Fibroblast of upper back skin (primary cell): ENCODE results near the gene PLEKHA8.

ENCODE experiments used
- DNase-seq: peaks from one replicate; pipeline ENCODE4 v3.0.0-alpha.2; 2013

Gene PLEKHA8

GRCh38 chr7:30026229-30027064, 1.8 kb upstream of the PLEKHA8 start, which contains the start of gene FKBP14:
Gene FKBP14 (minus strand): TSS chr7:30026702. CDS start chr7:30026508, 194 bp downstream.
- DNase-seq = peak; percentile 100

GRCh38 chr7:30027065-30027456, 1.2 kb upstream of the PLEKHA8 start:
- peak; percentile 50 for DNase-seq

DNA sequence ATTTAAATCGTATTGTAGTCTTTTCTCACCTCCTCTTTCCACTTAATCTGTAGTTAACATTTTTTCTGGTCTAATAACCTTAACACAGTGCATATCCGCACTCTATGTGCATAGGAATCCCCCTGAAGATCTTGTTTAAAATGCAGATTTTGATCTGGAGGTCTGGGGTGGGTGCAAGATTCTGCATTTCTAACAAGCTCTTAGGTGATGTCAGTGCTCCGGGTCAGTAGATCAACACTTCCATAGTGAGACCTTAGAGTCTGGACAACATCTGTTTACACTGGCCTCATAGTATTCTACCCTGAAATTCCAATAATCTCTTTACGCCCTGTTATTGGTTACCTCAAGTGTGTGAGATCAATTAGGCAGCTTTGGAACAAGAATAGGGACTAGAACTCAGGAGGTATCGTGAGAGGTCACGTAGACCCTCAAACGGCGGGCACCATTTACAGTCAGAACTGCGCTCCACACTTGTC, 434 bp upstream of the PLEKHA8 start:
- DNase-seq = no peak

DNA sequence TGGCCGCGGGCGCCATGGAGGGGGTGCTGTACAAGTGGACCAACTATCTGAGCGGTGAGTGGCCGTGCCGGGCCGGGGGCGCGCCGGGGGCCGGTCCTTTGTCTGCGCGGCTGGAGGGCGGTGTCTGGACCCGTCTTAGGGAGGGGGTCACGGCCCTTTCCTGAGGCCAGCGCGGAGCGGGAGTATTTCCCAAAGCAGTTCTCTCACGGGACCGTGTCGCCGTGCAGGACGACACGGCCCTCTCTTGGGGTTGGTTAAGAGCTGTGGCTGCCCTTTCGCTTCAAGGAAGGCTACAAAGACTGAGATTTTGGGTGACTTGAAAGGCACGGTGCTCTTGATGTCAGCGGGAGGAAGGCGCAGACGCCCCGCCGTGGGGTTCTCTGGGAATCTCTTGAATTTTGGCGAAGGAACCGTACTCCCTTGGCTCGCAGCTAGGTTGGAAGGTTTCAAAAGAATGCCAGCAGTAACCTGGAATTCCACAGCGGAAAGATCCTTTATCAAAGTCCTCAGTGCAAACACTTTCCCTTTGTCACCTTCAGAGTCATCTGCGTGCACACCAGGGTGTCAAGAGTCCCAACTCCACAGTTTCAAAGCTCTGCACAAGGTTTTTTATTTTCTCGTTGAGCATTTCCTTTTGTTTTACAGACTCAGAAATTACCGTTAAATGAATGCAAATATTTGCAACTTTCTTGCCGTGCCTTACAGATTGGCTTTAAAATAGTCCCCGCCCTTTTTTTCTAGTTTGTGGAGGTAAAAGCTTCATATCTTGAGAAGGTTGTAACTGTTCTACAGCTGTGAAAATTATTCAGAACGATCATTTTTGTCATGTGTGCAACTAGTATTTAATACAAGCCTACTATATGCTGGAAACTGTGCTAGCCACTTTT, 780 bp downstream of the PLEKHA8 start:
- DNase-seq = peak; percentile 23

DNA sequence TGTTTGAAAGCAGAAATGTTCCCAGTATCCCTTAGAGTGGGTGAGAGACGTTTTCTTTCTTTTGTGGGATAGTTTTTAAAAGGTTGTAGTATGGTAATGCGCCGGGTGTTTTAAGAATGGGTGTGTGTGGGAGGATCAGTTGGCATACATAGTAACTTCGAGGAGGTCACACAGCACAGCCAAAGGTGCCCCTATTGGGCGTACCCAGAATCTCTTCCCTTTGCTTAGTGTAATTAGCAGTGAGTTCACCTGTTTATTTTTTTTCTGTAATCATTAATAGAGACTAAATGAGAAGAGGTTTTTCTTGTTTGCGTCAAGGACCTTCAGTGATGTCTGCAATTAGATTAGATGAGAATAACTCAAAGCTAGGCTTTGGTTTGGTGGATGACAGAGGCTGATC, 1.5 kb downstream of the PLEKHA8 start:
- DNase-seq = no peak

- peak; percentile 79 for DNase-seq
Observed at GRCh38 chr7:30032310-30033125, 4.3 kb downstream of the PLEKHA8 start.

GRCh38 chr7:30034501-30034900, 6.3 kb downstream of the PLEKHA8 start:
- DNase-seq = no peak

- no peak for DNase-seq
Observed at GRCh38 chr7:30036220-30036619, 8.0 kb downstream of the PLEKHA8 start.

- peak; percentile 45 for DNase-seq
Observed at GRCh38 chr7:30038196-30038980, 10.2 kb downstream of the PLEKHA8 start.

DNA sequence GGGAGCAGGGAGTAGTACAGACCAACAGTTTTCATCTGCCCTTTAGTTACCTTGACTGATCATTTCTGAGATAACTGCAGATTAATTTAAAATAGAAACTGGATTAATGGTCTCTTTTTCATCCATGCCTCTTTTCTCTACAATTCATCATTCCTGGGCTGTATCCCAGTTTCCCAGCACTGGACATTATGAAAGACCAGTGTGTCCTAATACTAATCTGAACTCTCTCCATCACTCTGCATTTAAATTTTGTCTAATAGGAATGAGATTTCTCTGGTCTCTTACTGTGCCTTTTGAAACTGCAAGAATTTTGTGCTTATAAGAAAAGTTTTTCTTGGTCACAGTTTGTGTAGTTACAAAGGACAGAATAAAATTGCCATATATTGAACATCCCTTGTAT, 12.7 kb downstream of the PLEKHA8 start:
- no peak for DNase-seq

DNA sequence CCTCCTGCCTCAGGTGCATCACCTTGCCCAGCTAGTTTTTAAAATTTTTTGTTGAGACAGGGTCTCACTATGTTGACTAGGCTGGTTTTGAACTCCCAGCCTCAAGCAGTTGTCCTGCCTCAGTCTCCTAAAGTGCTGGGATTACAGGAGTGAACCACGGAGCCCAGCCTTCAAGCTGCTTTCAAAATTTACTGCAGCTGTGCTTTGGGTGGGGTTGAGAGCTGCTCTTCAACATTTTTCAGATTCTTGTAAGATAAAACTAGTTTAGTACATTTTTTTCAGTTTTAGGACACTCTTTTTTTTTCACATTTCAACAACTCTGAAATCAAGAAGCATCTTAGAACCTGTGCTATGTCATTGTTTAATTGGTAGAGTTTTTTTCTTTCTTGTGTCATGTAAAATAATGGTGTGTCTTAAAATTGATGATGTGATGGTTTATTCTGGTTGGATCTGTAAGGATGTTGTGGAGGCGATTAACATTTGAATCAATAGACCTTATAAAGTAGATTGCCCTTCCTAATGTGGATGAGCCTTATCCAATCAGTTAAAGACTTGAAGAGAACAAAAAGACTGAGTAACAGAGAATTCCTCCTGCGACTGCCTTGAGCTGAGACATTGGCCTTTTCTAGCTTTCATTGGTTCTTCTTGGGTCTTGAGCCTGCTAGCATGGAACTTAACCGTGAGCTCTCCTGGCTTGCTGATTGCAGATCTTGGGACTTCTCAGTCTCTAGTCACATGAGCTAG, 13.5 kb downstream of the PLEKHA8 start:
- DNase-seq = peak; percentile 32

GRCh38 chr7:30046127-30046770, 18.0 kb downstream of the PLEKHA8 start:
- no peak for DNase-seq

- no peak for DNase-seq
Observed at GRCh38 chr7:30047124-30047523, 18.9 kb downstream of the PLEKHA8 start.

DNA sequence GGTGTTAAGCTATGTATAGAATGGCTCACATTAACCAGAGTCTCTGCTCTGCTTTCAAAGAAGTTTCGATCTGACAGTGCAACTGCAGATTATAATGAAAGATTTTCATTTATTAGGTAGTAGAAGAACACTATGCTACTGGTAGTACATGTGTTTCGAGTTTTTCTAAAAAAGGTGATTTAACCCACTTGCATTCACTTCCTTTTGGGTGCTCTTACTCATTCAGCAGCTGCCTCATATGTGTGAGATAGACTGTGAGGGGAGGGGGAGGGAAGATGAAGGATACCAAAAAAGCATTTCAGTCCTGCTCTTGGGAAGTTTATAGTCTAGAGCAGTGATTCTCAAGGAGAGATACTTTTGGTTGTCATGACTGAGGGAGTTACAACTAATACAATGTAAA, 20.4 kb downstream of the PLEKHA8 start:
- peak; percentile 29 for DNase-seq

DNA sequence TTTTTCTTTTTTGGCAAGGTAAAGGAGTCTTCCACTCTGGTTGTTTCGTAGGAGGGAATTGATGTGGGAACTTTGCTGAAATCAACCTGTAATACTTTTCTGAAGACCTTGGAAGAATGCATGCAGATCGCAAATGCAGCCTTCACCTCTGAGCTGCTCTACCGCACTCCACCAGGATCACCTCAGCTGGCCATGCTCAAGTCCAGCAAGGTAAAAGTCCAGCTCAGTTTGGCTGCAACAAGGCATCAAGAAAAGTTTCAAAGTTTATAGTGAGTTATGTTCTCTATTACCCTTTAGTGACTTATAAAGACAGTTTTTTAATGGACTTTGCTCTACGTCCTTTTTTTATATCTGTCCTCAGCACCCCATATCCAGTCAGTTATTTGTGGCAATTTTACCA, 21.0 kb downstream of the PLEKHA8 start:
- no peak for DNase-seq

DNA sequence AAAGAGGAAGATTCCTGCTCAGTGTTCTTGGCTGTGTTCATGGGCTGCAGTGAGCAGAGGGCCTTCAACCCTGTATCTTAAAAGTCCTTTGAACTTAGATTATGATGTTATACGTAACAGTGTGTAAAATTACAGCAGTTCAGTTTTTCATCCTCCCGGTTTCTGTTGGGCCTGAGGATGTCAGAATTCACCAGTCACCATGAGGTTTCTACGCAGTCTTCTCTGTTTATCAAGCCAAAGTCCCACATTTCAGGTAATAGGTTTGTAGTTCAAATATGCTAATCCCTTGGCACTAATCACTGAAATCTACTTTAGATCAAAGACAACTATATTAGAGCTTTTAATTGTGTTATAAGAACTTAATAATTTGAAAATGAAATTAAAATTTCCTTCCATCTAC, 24.9 kb downstream of the PLEKHA8 start:
- DNase-seq = no peak

- peak; percentile 5 for DNase-seq
Observed at GRCh38 chr7:30057741-30058140, 29.5 kb downstream of the PLEKHA8 start.

DNA sequence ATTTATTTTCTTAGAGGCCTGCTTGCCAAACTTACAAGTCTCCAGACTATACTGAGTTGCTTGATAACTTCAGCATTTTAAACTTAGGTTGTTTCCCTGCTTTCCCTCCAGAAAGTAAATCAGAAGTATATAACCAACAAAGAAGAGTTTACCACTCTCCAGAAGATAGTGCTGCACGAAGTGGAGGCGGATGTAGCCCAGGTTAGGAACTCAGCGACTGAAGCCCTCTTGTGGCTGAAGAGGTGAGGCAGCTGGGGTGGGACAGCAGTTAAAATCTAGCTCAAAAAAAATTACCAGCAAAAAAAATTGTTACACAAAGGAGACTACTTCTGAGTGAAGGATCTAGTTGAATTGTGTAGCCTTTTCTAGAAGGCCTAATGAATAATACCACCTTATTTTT, 33.6 kb downstream of the PLEKHA8 start:
- peak; percentile 25 for DNase-seq

DNA sequence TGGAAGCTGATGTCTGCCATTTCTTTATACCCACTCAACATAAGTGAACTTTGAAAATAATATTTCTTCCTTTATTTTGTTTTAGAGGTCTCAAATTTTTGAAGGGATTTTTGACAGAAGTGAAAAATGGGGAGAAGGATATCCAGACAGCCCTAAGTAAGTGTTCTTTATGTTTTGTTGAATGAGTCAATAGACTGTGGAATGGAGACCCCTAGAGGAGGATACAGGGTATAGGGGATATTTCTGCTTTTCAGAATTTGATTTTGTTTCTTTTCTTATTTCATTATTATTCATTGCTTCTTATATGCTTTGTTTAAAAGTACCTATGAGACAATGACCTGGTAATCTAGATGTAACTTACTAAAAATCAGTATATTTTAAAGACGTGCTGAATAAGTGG, 34.4 kb downstream of the PLEKHA8 start:
- DNase-seq = peak; percentile 55

DNA sequence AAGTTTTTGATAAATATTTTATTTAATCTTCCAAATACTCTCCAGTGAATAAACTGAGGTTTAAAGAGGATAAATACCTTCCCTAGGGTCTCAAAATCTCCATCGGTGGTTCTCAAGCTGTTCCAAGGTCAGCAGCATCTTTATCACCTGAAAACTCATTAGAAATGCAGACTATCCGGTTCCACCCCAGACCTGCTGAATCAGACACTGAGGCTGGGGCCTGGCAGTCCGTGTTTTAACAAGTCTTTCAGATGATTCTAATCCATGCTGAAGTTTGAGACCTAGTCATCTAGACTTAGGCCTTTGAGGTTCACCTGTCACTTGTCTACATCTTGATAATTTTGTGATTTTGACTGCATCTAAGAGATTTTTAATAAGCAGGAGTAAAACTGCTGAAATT, 37.5 kb downstream of the PLEKHA8 start:
- DNase-seq = no peak

DNA sequence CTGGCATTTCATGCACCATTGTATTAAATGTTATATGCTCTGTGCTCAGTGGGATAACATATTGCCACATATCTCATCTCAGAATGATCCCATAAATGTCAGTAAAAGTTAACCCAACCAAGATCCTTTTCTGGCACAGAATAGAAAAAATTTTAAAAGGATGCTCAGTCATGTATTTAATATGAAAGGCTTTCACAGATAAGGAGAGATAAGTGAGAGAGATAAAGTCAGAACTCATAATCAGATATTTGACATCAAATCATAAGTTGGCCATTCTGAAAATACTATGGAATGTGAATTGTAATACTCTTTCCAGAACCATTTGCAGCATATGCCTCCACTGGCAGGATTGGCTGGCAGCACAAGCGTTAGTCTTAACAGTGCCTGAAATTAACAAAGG, 38.5 kb downstream of the PLEKHA8 start:
- DNase-seq = no peak
